GM12874 (cell line): ENCODE data around the gene EPB41.

Source experiments
- TF ChIP-seq, protein P1 (sequence below): IDR thresholded peaks from 2 replicates; pipeline ENCODE4 v1.5.1; 2011; ENCODE audit warnings: low read depth, mild to moderate bottlenecking, control low read depth, low read length, moderate library complexity; ENCODE audit not compliant: insufficient read depth

Gene EPB41

DNA sequence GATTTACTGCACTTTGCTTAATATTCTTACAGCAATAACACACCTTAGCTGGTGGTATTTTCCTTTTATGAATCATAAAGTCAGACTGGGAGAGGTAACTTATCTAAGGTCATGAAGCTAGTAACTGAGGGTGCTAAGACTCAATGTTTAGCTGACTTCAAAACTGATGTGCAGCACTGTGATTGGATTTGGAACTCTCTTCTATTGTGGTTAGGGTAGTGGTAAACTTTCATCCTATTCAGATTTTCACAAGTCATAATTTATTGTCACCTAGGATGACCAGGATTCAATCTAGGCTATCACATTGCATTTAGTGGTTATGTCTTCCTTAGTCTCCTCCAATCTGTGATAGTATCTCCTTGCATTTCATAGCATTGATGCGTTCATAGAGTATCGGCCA lies 18.9 kb downstream of the EPB41 start:
- TF ChIP-seq, protein P1, sequence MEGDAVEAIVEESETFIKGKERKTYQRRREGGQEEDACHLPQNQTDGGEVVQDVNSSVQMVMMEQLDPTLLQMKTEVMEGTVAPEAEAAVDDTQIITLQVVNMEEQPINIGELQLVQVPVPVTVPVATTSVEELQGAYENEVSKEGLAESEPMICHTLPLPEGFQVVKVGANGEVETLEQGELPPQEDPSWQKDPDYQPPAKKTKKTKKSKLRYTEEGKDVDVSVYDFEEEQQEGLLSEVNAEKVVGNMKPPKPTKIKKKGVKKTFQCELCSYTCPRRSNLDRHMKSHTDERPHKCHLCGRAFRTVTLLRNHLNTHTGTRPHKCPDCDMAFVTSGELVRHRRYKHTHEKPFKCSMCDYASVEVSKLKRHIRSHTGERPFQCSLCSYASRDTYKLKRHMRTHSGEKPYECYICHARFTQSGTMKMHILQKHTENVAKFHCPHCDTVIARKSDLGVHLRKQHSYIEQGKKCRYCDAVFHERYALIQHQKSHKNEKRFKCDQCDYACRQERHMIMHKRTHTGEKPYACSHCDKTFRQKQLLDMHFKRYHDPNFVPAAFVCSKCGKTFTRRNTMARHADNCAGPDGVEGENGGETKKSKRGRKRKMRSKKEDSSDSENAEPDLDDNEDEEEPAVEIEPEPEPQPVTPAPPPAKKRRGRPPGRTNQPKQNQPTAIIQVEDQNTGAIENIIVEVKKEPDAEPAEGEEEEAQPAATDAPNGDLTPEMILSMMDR, result no peak

DNA sequence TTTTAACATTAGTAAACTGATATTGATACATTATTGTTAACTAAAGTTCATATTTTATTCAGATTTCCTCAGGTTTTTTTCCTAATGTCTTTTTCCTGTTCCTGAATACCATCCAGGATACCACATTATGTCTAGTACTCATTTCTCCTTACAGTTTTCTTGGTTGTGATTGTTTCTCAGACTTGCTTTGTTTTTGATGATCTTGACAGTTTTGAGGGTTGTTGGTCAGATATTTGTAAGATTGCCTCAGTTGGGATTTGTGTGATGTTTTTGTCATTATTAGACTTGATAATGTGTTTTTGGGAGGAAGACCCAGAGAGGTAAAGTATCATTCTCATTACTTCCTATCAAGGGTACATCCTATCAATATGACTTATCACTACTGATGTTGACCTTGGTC lies 19.5 kb downstream of the EPB41 start:
- TF ChIP-seq, protein P1, result no peak

DNA sequence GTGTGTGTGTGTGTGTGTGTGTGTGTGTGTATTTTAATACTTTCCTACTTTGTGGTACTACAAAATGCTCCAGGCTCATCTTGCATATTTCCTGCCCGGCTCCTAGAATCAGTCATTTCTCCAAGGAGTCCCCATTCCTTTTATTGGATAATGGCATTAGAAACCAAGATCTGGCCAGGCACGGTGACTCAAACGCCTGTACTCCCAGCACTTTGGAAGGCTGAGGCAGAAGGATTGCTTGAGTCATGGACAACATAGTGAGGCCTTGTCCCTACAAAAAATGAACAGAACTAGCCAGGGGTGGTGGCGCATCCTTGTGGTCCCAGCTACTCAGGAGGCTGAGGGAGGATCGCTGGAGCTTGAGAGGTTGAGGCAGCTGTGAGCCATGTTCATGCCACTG lies 20.3 kb downstream of the EPB41 start:
- TF ChIP-seq, protein P1, result no peak

DNA sequence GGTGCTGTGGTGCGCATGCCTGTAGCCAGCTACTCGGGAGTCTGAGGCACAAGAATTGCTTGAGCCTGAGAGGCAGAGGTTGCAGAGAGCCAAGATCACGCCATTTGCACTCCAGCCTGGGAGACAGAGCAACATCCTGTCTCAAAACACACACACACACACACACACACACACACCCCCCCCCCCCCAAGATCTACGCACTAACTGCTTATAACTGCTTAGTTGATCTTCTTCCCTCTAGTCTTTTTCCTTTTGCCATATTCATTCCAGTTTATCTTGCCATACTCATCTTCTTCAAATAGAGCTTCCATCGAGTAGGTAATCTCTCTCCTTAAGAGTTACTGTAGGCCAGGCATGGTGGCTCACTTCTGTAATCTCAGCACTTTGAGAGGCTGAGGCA lies 20.9 kb downstream of the EPB41 start:
- TF ChIP-seq, protein P1, result no peak

DNA sequence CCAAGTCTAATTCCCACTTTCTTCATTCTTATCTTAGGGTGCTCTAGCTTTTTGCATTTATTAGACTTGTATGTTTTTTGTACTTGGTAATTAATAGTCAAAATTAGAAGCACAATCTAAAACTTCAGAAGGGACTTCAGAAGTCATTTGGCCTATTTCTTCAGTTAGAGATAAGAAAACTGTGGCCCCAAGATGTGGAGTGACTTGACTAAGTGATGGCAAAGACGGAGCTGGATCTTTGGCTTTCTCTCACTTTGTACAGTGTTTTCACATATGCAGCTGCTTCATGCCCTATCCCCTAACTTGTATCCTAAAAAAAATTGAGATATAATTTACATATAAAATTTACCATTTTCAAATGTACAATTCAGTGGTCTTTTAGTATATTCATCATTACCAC lies 21.7 kb downstream of the EPB41 start:
- TF ChIP-seq, protein P1, result no peak

DNA sequence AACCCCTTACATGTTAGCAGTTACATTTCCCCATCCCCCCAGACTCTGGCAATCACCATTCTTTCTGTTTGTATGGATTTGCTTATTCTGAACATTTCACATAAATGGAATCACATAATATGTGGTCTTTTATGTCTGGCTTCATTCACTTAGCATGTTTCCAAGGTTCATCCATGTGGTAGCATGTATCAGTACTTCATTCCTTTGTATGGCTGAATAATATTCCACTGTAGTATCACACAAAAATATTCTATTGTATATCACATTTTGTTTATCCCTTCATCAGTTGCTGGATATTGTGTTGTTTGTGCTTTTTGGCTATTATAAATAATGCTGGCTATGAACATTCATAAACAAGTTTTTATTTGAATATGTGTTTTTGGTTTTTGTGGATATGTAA lies 22.2 kb downstream of the EPB41 start:
- TF ChIP-seq, protein P1, result no peak

DNA sequence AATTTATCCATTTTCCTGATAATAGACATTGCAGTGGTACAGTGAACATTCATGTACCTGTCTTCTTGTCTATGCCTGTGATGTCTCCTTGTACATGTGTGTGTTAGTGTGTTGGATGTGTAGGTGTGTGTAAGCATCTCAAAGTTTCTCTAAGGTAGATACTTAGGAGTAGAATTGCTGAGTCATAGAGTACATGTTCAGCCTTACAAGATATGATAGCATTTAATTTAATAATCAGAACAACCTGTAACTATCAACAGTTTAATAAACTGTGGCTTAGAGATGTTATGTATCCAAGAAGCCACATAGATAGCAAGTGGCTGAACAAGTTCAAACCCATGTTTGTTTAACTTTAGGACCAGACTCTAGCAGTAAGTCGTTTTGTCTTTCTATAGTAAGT lies 35.6 kb downstream of the EPB41 start:
- TF ChIP-seq, protein P1, result no peak

DNA sequence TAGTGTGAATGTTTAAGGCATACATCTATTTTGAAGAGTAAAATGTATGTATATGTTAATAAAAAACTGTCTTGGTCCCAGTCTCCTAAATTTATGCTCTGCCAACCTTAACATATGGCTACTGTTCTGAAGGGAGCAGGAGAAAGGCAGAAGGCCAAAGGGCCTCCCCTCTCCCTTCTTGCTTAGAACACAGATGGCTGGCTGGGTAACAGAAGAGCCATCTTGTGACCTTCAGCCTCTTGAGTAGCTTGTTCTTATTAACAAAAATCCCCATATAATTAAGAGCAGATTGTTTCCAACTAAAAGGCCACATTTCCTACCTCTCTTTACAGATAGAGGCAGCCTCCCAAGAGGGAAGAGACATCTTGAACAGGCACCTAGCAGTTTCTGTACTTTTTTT lies 36.1 kb downstream of the EPB41 start:
- TF ChIP-seq, protein P1, result no peak
